Vagina (tissue), 2 donors: Measurements from ENCODE around the gene SLC1A4. TPM values are rescaled to one million over a fixed set of nuclear protein-coding genes. Genes with fewer than 3 reads are reported as not detected.

ENCODE experiments used
- DNase-seq, 2 donors: peaks; one replicate each; pipeline ENCODE4 v3.0.0-alpha.2; 2017; ENCODE audit errors: extremely low spot score in 2 of 2
- H3K27ac ChIP-seq: fragments of 200-600 bp; sonication (generic); one replicate; pipeline ENCODE4 v1.5.1; 2019
- H3K27me3 ChIP-seq: fragments of 200-600 bp; sonication (generic); one replicate; pipeline ENCODE4 v1.5.1; 2019
- H3K36me3 ChIP-seq, 2 donors: fragments of 200-600 bp; sonication (generic); one replicate each; pipeline ENCODE4 v1.5.1; 2017 to 2019
- H3K4me1 ChIP-seq: fragments of 200-600 bp; sonication (generic); one replicate; pipeline ENCODE4 v1.5.1; 2019
- H3K4me3 ChIP-seq, 2 donors: fragments of 200-600 bp; sonication (generic); 1 replicate in 1 of 2; 2 replicates in 1 of 2; pipeline ENCODE4 v1.5.1; 2016 to 2019
- H3K9me3 ChIP-seq: fragments of 200-600 bp; sonication (generic); one replicate; pipeline ENCODE4 v1.5.1; 2019
- POLR2A ChIP-seq, 2 donors: fragments of 450-650 bp; IDR thresholded peaks; one replicate each; pipeline ENCODE4 v1.6.1; 2017; ENCODE audit warnings: antibody characterized with exemption in 2 of 2, mild to moderate bottlenecking in 2 of 2, moderate library complexity in 2 of 2
- POLR2AphosphoS5 ChIP-seq, 2 donors: sonication (generic); formaldehyde crosslinking; IDR thresholded peaks; one replicate each; pipeline ENCODE4 v1.9.0; 2017; ENCODE audit warnings: antibody characterized with exemption in 2 of 2, mild to moderate bottlenecking in 2 of 2, low read depth in 1 of 2; ENCODE audit not compliant: insufficient read depth in 1 of 2
- intact Hi-C: fragments of 100-400 bp; cut with DNase I; formaldehyde crosslinking; loops from one replicate; pipeline ENCODE4 v1.15.1; 2023
- total RNA-seq: library from RNA; depleted of rRNA; stranded (reverse); fragments of >200 nt; gene quantifications from one replicate; pipeline ENCODE4 v1.2.3, GENCODE V29; 2016
- TF ChIP-seq, protein P1 (sequence below), 3 experiments: fragments of 450-650 bp in 2 of 3; fragments of 200-600 bp in 1 of 3; sonication (generic) in 1 of 3; IDR thresholded peaks; one replicate each; pipeline ENCODE4 v1.5.1; 2017 to 2019; ENCODE audit warnings: antibody characterized with exemption in 3 of 3, mild to moderate bottlenecking in 2 of 3, moderate library complexity in 2 of 3

SLC1A4 gene
- total RNA-seq, 1 donor from 2014 or later = 11.5 TPM

GRCh38 chr2:64950226-64951160 lies 38.7 kb upstream of the SLC1A4 start:
- intact Hi-C loops = no loop called here
- DNase-seq = no peak
- no peak overlapping the region for H3K27ac ChIP-seq

DNA sequence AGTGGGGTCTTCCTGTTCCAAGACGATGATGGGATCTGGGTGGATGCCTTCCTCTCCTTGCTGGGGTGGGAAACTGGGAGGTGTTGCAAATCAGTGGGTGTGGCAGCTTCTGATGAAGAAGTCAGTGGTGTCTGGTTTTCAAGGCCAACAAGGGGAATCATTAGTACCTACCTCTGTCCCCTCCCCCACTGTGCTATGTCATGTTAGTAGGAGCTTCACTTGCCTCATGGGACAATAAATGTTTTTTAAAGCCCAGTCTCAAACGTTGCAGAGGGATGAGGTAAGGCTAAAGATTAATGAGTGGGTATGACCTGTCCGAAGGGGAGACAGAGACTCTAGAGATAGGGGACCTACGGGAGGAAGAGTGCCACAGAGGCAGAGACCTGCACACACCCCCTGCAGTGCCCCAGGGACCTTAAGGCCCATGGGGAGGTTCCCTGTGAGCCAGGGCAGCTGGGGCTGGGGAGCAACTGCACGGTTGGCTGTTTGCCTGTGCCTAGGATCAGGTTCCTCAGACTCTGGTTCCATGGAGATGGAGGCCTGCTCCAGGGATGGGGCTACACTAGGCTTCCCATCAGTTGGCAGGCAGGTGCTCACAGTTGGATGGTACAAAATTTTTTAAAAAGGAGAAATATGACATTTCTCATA lies 37.8 kb upstream of the SLC1A4 start:
- no peak overlapping the region for H3K4me3 ChIP-seq
- no peak overlapping the region for H3K27ac ChIP-seq
- H3K36me3 ChIP-seq = no peaks in the 10 kb centered on the region
- TF ChIP-seq POLR2AphosphoS5 (IDR thresholded peaks at IDR 0.05; ENCODE audit: insufficient read depth in 1 of 2, low read depth in 1 of 2) = no peak
- TF ChIP-seq POLR2A (IDR thresholded peaks at IDR 0.05) = no peak
- TF ChIP-seq, protein P1, sequence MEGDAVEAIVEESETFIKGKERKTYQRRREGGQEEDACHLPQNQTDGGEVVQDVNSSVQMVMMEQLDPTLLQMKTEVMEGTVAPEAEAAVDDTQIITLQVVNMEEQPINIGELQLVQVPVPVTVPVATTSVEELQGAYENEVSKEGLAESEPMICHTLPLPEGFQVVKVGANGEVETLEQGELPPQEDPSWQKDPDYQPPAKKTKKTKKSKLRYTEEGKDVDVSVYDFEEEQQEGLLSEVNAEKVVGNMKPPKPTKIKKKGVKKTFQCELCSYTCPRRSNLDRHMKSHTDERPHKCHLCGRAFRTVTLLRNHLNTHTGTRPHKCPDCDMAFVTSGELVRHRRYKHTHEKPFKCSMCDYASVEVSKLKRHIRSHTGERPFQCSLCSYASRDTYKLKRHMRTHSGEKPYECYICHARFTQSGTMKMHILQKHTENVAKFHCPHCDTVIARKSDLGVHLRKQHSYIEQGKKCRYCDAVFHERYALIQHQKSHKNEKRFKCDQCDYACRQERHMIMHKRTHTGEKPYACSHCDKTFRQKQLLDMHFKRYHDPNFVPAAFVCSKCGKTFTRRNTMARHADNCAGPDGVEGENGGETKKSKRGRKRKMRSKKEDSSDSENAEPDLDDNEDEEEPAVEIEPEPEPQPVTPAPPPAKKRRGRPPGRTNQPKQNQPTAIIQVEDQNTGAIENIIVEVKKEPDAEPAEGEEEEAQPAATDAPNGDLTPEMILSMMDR (IDR thresholded peaks at IDR 0.05) = no peak
- H3K9me3 ChIP-seq = no peaks in the 10 kb centered on the region
- DNase-seq = no peak
- H3K27me3 ChIP-seq = no peaks in the 10 kb centered on the region
- intact Hi-C loops = no loop called here
- peaks cover 40% of the 10 kb centered on the region for H3K4me1 ChIP-seq

More at GRCh38 chr2:64950226-64951160, 38.7 kb upstream of the SLC1A4 start:
- Histone ChIP-seq H3K4me3 (no peak overlapping the region), H3K27me3 (no peaks in the 10 kb centered on the region), H3K4me1 (peaks cover 49% of the 10 kb centered on the region), H3K9me3 (no peaks in the 10 kb centered on the region), H3K36me3 (no peaks in the 10 kb centered on the region)
- no peak for TF ChIP-seq POLR2A (IDR thresholded peaks at IDR 0.05)
- no peak for TF ChIP-seq POLR2AphosphoS5 (IDR thresholded peaks at IDR 0.05; ENCODE audit: insufficient read depth in 1 of 2, low read depth in 1 of 2)
- TF ChIP-seq, protein P1 (IDR thresholded peaks at IDR 0.05) = no peak

- Histone ChIP-seq H3K9me3 (no peaks in the 10 kb centered on the region), H3K4me1 (peaks cover 33% of the 10 kb centered on the region), H3K27me3 (no peaks in the 10 kb centered on the region), H3K27ac (no peak overlapping the region), H3K36me3 (no peaks in the 10 kb centered on the region), H3K4me3 (no peak overlapping the region)
- TF ChIP-seq POLR2A (IDR thresholded peaks at IDR 0.05) (no peak), POLR2AphosphoS5 (IDR thresholded peaks at IDR 0.05; ENCODE audit: insufficient read depth in 1 of 2, low read depth in 1 of 2) (no peak)
- TF ChIP-seq, protein P1 (IDR thresholded peaks at IDR 0.05) = no peak
- intact Hi-C loops = no loop called here
- no peak for DNase-seq
These were observed 37.1 kb upstream of the SLC1A4 start for GRCh38 chr2:64952096-64952495.

DNA sequence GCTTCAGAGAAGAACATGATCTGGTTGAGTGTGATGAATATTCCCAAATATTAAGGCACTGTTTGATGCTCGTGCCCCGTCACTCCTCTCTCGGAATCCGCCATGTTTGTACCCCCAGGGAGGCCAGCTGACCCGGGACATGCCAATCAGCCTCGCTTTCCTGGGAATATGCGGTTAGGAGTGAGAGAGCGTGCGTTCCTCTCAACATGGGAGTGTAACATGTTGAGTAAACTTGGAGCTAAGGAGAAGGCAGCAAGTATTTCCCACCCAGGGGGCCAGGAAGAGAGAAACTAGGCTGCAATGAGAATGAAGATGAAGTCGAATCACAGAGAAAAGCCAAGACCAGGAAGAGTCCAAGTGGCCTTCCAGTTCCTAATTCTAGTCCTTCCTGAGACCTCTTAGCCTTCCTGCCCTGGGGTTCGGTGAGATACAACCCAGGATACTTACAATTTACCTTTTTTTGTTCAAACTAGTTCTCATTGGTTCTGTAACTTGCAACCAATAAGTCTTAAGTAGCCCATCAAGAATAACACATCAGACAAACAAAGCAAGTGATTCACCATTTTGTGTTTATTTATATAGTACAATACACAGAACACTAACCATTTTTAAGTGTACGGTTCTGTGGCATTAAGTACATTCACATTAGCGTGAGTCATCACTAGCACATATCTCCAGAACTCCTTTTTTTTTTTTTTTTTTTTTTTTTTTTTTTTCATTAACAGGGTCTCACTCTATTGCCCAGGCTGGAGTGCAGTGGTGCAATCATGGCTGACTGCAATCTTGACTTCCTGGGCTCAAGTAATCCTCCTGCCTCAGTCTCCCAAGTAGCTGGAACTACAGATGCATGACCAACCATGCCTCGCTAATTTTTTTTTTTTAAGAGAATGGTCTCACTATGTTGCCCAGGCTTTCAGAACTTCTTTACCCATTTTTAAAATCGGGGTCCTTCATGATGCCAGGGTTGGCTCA lies 36.4 kb upstream of the SLC1A4 start:
- TF ChIP-seq POLR2AphosphoS5 (IDR thresholded peaks at IDR 0.05; ENCODE audit: insufficient read depth in 1 of 2, low read depth in 1 of 2) = no peak
- TF ChIP-seq, protein P1 (IDR thresholded peaks at IDR 0.05) = no peak
- TF ChIP-seq POLR2A (IDR thresholded peaks at IDR 0.05) = no peak
- no peak overlapping the region for H3K4me3 ChIP-seq
- intact Hi-C loops = no loop called here
- no peaks in the 10 kb centered on the region for H3K27me3 ChIP-seq
- no peaks in the 10 kb centered on the region for H3K36me3 ChIP-seq
- no peak overlapping the region for H3K27ac ChIP-seq
- no peaks in the 10 kb centered on the region for H3K9me3 ChIP-seq
- peaks cover 26% of the 10 kb centered on the region for H3K4me1 ChIP-seq
- DNase-seq = no peak
